Keratinocyte (primary cell): ENCODE results near the gene FRMPD2.
"Not testable (repeated sequence)": the region's sequence is repeated elsewhere in the genome, so short reads cannot be mapped to it uniquely, and the experiment has no call there.

ENCODE experiments used
- CTCF ChIP-seq, 3 experiments: IDR thresholded peaks in 1 of 3; conservative IDR thresholded peaks in 1 of 3; optimal IDR thresholded peaks in 1 of 3; 2 replicates in 2 of 3; 3 replicates in 1 of 3; pipeline versions ENCODE3 to v1.5.1; 2011; ENCODE audit warnings: low read length in 3 of 3, mild to moderate bottlenecking in 3 of 3, moderate library complexity in 2 of 3, control low read depth in 1 of 3, inconsistent platforms in 1 of 3; ENCODE audit not compliant: insufficient read depth in 2 of 3; ENCODE audit errors: extremely low read depth in 1 of 3
- EZH2 ChIP-seq: IDR thresholded peaks from one replicate; pipeline ENCODE4 v1.6.1; 2012; ENCODE audit warnings: inconsistent platforms, mild to moderate bottlenecking, low read length, moderate library complexity

GRCh38 chr10:48243921-48244320 is 30.6 kb downstream of the FRMPD2 start:
- not testable (repeated sequence) for TF ChIP-seq CTCF (optimal IDR thresholded peaks at IDR 0.05 in 1 of 3, IDR thresholded peaks at IDR 0.05 in 1 of 3, conservative IDR thresholded peaks at IDR 0.05 in 1 of 3; ENCODE audit: extremely low read depth in 1 of 3, insufficient read depth in 2 of 3, low read length in 3 of 3); EZH2
